Endothelial cell of umbilical vein (primary cell): Measurements from ENCODE around the gene PLCG2. TPM values are rescaled to one million over a fixed set of nuclear protein-coding genes. Genes with fewer than 3 reads are reported as not detected.

Experiments
- BruUV-seq: library from RNA; stranded (reverse); fragments of 400-500 nt; replicated peaks from 2 replicates; lab custom pipeline; 2021; lab: Mats Ljungman, UMichigan
- CTCF ChIA-PET: fragments of 300-600, 350-600 bp; sonication (Branson Sonifier 250); formaldehyde crosslinking; loops from one replicate; lab custom pipeline; 2021; ENCODE audit warnings: antibody characterized with exemption, inconsistent platforms; lab: Charles Lee
- POLR2A ChIA-PET: fragments of 300-600, 350-600 bp; sonication (Branson Sonifier 250); formaldehyde crosslinking; loops from one replicate; lab custom pipeline; 2021; ENCODE audit warnings: antibody characterized with exemption, inconsistent platforms; lab: Charles Lee
- DNase-seq: peaks from one replicate; pipeline ENCODE4 v3.0.0-alpha.2; 2011; ENCODE audit warnings: low read depth, low spot score
- FAIRE-seq: peaks from 2 replicates; lab custom pipeline; 2011; peaks lifted over from hg19 to GRCh38; lab: Jason Lieb, UNC
- H2AFZ ChIP-seq: 2 replicates; pipeline ENCODE4 v1.6.0; 2012; ENCODE audit warnings: low read depth, low read length, control low read depth, inconsistent platforms
- H3K27ac ChIP-seq: 2 replicates; pipeline ENCODE4 v1.5.1; 2011; ENCODE audit warnings: low read depth, mild to moderate bottlenecking, control low read depth, low read length, moderate library complexity; ENCODE audit not compliant: insufficient read depth
- H3K27me3 ChIP-seq, 2 experiments: 2 replicates each; pipeline versions ENCODE4 v1.6.0 to v1.6.1; 2011; ENCODE audit warnings: low read length in 2 of 2, mixed read lengths in 1 of 2; ENCODE audit not compliant: control insufficient read depth in 2 of 2, insufficient read depth in 2 of 2
- H3K36me3 ChIP-seq, 2 experiments: 2 replicates in 1 of 2; 3 replicates in 1 of 2; pipeline ENCODE4 v1.5.1; 2011; ENCODE audit warnings: low read length in 2 of 2, mild to moderate bottlenecking in 1 of 2, moderate library complexity in 1 of 2; ENCODE audit not compliant: control insufficient read depth in 2 of 2, insufficient read depth in 2 of 2; ENCODE audit errors: extremely low read depth in 1 of 2
- H3K4me1 ChIP-seq: 3 replicates; pipeline ENCODE4 v1.5.1; 2011; ENCODE audit warnings: mild to moderate bottlenecking, low read length; ENCODE audit not compliant: control insufficient read depth, insufficient read depth; ENCODE audit errors: extremely low read depth
- H3K4me2 ChIP-seq: 2 replicates; pipeline ENCODE4 v1.6.1; 2011; ENCODE audit warnings: low read length, control low read depth, mixed read lengths; ENCODE audit not compliant: insufficient read depth
- H3K4me3 ChIP-seq, 3 experiments: fragments of 200-600 bp in 1 of 3; sonication (generic), shearing (Covaris generic) in 1 of 3; replicated peaks in 1 of 3; 2 replicates each; pipeline ENCODE4 v1.5.1; 2011 to 2016; ENCODE audit warnings: control low read depth in 3 of 3, low read length in 3 of 3, mild to moderate bottlenecking in 2 of 3, inconsistent platforms in 1 of 3, low read depth in 1 of 3, moderate library complexity in 1 of 3; ENCODE audit not compliant: insufficient read depth in 1 of 3
- H3K79me2 ChIP-seq: 2 replicates; pipeline ENCODE4 v1.6.0; 2012; ENCODE audit warnings: low read length, inconsistent platforms; ENCODE audit not compliant: control insufficient read depth, insufficient read depth
- H3K9ac ChIP-seq: replicated peaks from 2 replicates; pipeline ENCODE3; 2011; ENCODE audit warnings: low read length, control low read depth; ENCODE audit not compliant: insufficient read depth; ENCODE audit errors: extremely low read depth
- H3K9me1 ChIP-seq: replicated peaks from 3 replicates; pipeline ENCODE4 v1.6.0; 2011; ENCODE audit warnings: mild to moderate bottlenecking, low read length; ENCODE audit not compliant: control insufficient read depth, insufficient read depth; ENCODE audit errors: extremely low read depth
- H3K9me3 ChIP-seq: replicated peaks from 2 replicates; pipeline ENCODE4 v1.5.1; 2012; ENCODE audit warnings: low read length, inconsistent platforms; ENCODE audit not compliant: control insufficient read depth, insufficient read depth
- H4K20me1 ChIP-seq: replicated peaks from 2 replicates; pipeline ENCODE3; 2011; ENCODE audit warnings: mild to moderate bottlenecking, low read length; ENCODE audit not compliant: control insufficient read depth, insufficient read depth; ENCODE audit errors: extremely low read depth
- EZH2 ChIP-seq: IDR thresholded peaks from 2 replicates; pipeline ENCODE4 v1.6.1; 2012; ENCODE audit warnings: borderline replicate concordance, low read depth, mild to moderate bottlenecking, moderate library complexity, low read length, inconsistent platforms; ENCODE audit not compliant: severe bottlenecking
- FOS ChIP-seq: IDR thresholded peaks from 2 replicates; pipeline ENCODE4 v1.6.1; 2011; ENCODE audit warnings: mild to moderate bottlenecking, low read length, moderate library complexity, borderline replicate concordance; ENCODE audit not compliant: insufficient read depth
- JUN ChIP-seq: IDR thresholded peaks from 2 replicates; pipeline ENCODE4 v1.6.1; 2011; ENCODE audit warnings: borderline replicate concordance, low read depth; ENCODE audit not compliant: insufficient read length, insufficient read depth
- POLR2A ChIP-seq: IDR thresholded peaks from 2 replicates; pipeline ENCODE4 v1.6.1; 2012; ENCODE audit warnings: low read depth, mild to moderate bottlenecking, control low read depth, low read length
- POLR2AphosphoS5 ChIP-seq: IDR thresholded peaks from 2 replicates; pipeline ENCODE4 v1.6.1; 2012; ENCODE audit warnings: low read depth, mild to moderate bottlenecking, control low read depth, low read length, moderate library complexity; ENCODE audit not compliant: insufficient read depth
- dilution Hi-C: fragments of 300-500 bp; cut with MboI; formaldehyde crosslinking; loops from one replicate; pipeline ENCODE4 v1.15.0; 2019; ENCODE audit warnings: low sequenced_read_pairs; ENCODE audit not compliant: extremely low pct_ligation_motif_present
- intact Hi-C: fragments of 100-400 bp; cut with micrococcal nuclease; formaldehyde crosslinking; loops from one replicate; pipeline ENCODE4 v1.10.0; 2022
- polyA plus RNA-seq, 4 experiments: library from polyadenylated mRNA; depleted of rRNA in 3 of 4; stranded (reverse) in 3 of 4; unstranded in 1 of 4; fragments of >200 nt; gene quantifications; 2 replicates each; pipeline versions ENCODE4 v1.2.1 to v1.2.3, GENCODE V29; 2011 to 2012; ENCODE audit warnings: missing spikeins in 1 of 4
- total RNA-seq: library from RNA; stranded (reverse); gene quantifications from 2 replicates; pipeline ENCODE4 v1.2.3, GENCODE V29; 2021
- TF ChIP-seq, protein P1 (sequence below), 2 donors: IDR thresholded peaks; 1 replicate in 1 of 2; 2 replicates in 1 of 2; pipeline ENCODE4 v1.5.1; 2011; ENCODE audit warnings: low read length in 2 of 2, mild to moderate bottlenecking in 2 of 2, moderate library complexity in 2 of 2, control low read depth in 1 of 2, inconsistent platforms in 1 of 2, low read depth in 1 of 2; ENCODE audit not compliant: insufficient read depth in 1 of 2; ENCODE audit errors: extremely low read depth in 1 of 2
- TF ChIP-seq, protein P2 (sequence below): IDR thresholded peaks from 2 replicates; pipeline ENCODE4 v1.6.1; 2011; ENCODE audit not compliant: insufficient read depth, insufficient read length

PLCG2 gene
- total and polyA plus RNA-seq, 2 donors (not counting 3 experiments of a cell fraction or from before 2014, with no cell fraction given), result 10.8 to 13.6 TPM

DNA sequence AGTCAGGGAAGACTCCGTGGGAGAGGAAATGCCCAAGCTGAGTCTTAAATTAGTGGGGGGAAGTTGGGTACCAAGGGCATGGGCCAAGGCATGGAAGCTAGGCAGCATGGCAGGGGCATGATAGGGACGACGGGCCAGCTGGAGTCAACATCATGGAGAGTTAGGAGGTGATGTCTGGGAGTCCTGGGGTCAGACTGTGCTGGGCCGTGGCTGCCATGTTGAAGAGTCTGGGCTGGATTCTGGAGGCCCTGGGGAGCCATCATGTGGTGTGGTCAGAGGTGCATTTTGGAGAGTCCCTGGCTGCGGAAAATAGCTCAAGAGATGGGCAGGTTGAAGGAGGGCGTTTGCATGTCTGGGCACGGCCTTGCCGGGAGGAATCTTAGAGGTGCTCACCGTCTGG, 146.9 kb downstream of the PLCG2 start:
- DNase-seq (no peak), FAIRE-seq (no peak)
- Histone ChIP-seq H3K79me2 (no peaks in the 10 kb centered on the region), H3K9me1 (no peaks in the 10 kb centered on the region), H3K36me3 (no peaks in the 10 kb centered on the region), H4K20me1 (no peaks in the 10 kb centered on the region), H3K4me2 (no peak overlapping the region), H2AFZ (no peak overlapping the region), H3K27ac (no peak overlapping the region), H3K4me3 (no peak overlapping the region), H3K27me3 (no peaks in the 10 kb centered on the region), H3K9me3 (no peaks in the 10 kb centered on the region), H3K4me1 (peaks cover 2% of the 10 kb centered on the region), H3K9ac (no peak overlapping the region)
- TF ChIP-seq, protein P1, sequence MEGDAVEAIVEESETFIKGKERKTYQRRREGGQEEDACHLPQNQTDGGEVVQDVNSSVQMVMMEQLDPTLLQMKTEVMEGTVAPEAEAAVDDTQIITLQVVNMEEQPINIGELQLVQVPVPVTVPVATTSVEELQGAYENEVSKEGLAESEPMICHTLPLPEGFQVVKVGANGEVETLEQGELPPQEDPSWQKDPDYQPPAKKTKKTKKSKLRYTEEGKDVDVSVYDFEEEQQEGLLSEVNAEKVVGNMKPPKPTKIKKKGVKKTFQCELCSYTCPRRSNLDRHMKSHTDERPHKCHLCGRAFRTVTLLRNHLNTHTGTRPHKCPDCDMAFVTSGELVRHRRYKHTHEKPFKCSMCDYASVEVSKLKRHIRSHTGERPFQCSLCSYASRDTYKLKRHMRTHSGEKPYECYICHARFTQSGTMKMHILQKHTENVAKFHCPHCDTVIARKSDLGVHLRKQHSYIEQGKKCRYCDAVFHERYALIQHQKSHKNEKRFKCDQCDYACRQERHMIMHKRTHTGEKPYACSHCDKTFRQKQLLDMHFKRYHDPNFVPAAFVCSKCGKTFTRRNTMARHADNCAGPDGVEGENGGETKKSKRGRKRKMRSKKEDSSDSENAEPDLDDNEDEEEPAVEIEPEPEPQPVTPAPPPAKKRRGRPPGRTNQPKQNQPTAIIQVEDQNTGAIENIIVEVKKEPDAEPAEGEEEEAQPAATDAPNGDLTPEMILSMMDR (IDR thresholded peaks at IDR 0.05; ENCODE audit: extremely low read depth in 1 of 2, insufficient read depth in 1 of 2, low read depth in 1 of 2, low read length in 2 of 2), result no peak
- TF ChIP-seq, protein P2, sequence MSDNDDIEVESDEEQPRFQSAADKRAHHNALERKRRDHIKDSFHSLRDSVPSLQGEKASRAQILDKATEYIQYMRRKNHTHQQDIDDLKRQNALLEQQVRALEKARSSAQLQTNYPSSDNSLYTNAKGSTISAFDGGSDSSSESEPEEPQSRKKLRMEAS, result no peak
- TF ChIP-seq JUN, result no peak
- no peak for TF ChIP-seq POLR2A
- no peak for TF ChIP-seq POLR2AphosphoS5
- no peak for TF ChIP-seq EZH2
- TF ChIP-seq FOS, result no peak
- dilution Hi-C loops, result no loop called here
- ChIA-PET POLR2A (no interaction called here), CTCF (interaction anchor here (0.8 to 1.7 kb wide), 3 partner anchors 14 to 91 kb away, joined by 3 to 4 read pairs (median 3); no protein-coding TSS in a partner anchor)
- intact Hi-C loops, result no loop called here
- no TSS peak for BruUV-seq
